ENCODE results near the gene RPL22.
A peak's percentile ranks its signal among the peaks of the same experiment; 100 is the strongest.

RPL22 gene

GRCh38 chr1:6199298-6200187 is at the start of gene RPL22:
Gene RPL22, minus strand, starts transcription at chr1:6199595. Its CDS starts 22 bp downstream, at chr1:6199573.
- DNase-seq, result peak; percentile 97
- H3K4me3 Mint-ChIP-seq, result peak within 1 kb of the TSS; percentile 93
- H3K27me3 Mint-ChIP-seq, result no peaks in the 10 kb centered on the region
- H3K9me3 Mint-ChIP-seq, result no peaks in the 10 kb centered on the region
- peak within 1 kb of the TSS; percentile 95 for H3K27ac Mint-ChIP-seq
- H3K4me1 Mint-ChIP-seq, result peaks cover 45% of the 10 kb centered on the region
- ATAC-seq, result peak; percentile 96
- peaks cover 33% of the 10 kb centered on the region for H3K36me3 Mint-ChIP-seq (ENCODE audit: low read depth)

- ATAC-seq (no peak), DNase-seq (no peak)
- Mint-ChIP-seq H3K4me3 (no peak overlapping the region), H3K9me3 (no peaks in the 10 kb centered on the region), H3K27me3 (peaks cover 51% of the 10 kb centered on the region), H3K4me1 (peaks cover 11% of the 10 kb centered on the region), H3K36me3 (ENCODE audit: low read depth) (no peaks in the 10 kb centered on the region), H3K27ac (no peak overlapping the region)
Observed at GRCh38 chr1:6248161-6248776, 48.9 kb upstream of the RPL22 start.

DNA sequence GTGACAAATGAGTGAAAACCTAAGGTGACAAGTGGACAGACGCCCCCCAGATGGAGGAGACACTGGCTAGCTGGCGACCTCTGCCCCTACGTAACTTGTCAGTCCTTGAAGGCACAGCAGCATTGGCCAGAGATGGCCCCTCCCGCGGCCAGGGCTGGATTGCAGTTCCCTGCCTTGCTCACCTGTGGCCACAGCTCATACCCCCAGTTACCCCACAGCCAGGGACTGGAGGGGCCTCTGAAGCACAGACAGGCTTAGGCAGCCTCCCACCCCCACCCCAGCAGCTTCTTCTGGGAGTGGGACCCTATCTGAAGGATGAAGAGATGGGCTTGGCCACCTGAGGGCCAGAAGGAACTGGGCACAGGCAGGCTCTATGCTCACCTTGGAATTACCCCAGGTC is 48.3 kb upstream of the RPL22 start:
- no peaks in the 10 kb centered on the region for H3K9me3 Mint-ChIP-seq
- no peak overlapping the region for H3K27ac Mint-ChIP-seq
- DNase-seq (no peak), ATAC-seq (no peak)
- H3K4me1 Mint-ChIP-seq, result peaks cover 11% of the 10 kb centered on the region
- H3K4me3 Mint-ChIP-seq, result no peak overlapping the region
- H3K27me3 Mint-ChIP-seq, result peaks cover 57% of the 10 kb centered on the region
- no peaks in the 10 kb centered on the region for H3K36me3 Mint-ChIP-seq (ENCODE audit: low read depth)

GRCh38 chr1:6246497-6247467 is 47.4 kb upstream of the RPL22 start:
- no peaks in the 10 kb centered on the region for H3K9me3 Mint-ChIP-seq

GRCh38 chr1:6245869-6246496 is 46.6 kb upstream of the RPL22 start:
- Mint-ChIP-seq H3K9me3 (no peaks in the 10 kb centered on the region), H3K36me3 (ENCODE audit: low read depth) (no peaks in the 10 kb centered on the region), H3K27ac (no peak overlapping the region), H3K27me3 (peaks cover 64% of the 10 kb centered on the region), H3K4me3 (no peak overlapping the region), H3K4me1 (peaks cover 16% of the 10 kb centered on the region)
- DNase-seq (peak; percentile 73), ATAC-seq (no peak)

More at GRCh38 chr1:6246497-6247467, 47.4 kb upstream of the RPL22 start:
- H3K36me3 Mint-ChIP-seq (ENCODE audit: low read depth), result no peaks in the 10 kb centered on the region
- H3K4me3 Mint-ChIP-seq, result no peak overlapping the region
- ATAC-seq (peak; percentile 45), DNase-seq (peak; percentile 85)
- H3K27me3 Mint-ChIP-seq, result peaks cover 59% of the 10 kb centered on the region
- H3K27ac Mint-ChIP-seq, result no peak overlapping the region
- peaks cover 11% of the 10 kb centered on the region for H3K4me1 Mint-ChIP-seq

GRCh38 chr1:6245086-6245868 is 45.9 kb upstream of the RPL22 start:
- peak; percentile 72 for ATAC-seq
- Mint-ChIP-seq H3K27ac (no peak overlapping the region), H3K4me3 (no peak overlapping the region), H3K27me3 (peaks cover 69% of the 10 kb centered on the region), H3K9me3 (no peaks in the 10 kb centered on the region), H3K4me1 (peaks cover 16% of the 10 kb centered on the region), H3K36me3 (ENCODE audit: low read depth) (no peaks in the 10 kb centered on the region)
- peak; percentile 86 for DNase-seq

- Mint-ChIP-seq H3K27ac (no peak overlapping the region), H3K36me3 (ENCODE audit: low read depth) (no peaks in the 10 kb centered on the region), H3K9me3 (no peaks in the 10 kb centered on the region), H3K27me3 (peaks cover 72% of the 10 kb centered on the region), H3K4me3 (no peak overlapping the region), H3K4me1 (peaks cover 16% of the 10 kb centered on the region)
- DNase-seq, result no peak
- ATAC-seq, result no peak
Observed at GRCh38 chr1:6244401-6245049, 45.1 kb upstream of the RPL22 start.

DNA sequence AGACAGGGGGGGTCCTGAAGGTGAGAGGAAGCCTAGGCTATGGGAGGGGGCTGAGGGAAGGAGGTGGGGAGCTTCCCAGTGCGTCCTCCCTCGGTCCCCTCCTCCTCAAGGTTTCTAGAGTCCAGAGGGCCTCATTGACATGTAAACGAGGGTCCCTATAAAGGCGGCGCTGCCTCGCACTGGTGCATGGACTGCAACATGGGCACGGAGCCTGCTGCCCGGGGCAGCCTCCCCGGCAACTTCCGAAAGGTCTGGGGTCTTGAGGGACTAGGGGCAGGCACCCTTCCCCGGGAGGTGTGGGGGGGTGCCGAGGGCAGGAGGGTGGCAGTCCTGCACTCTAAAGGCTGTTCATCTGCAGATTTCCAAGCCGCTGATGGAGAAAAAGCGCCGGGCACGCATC is 44.6 kb upstream of the RPL22 start, which contains the start of gene HES3:
TSS of gene HES3 (plus strand) at position 187 of the 400 bp plus-strand sequence. CDS start at position 374, 187 bp downstream.
- Mint-ChIP-seq H3K4me1 (peaks cover 16% of the 10 kb centered on the region), H3K27ac (no peak within 1 kb of the TSS), H3K9me3 (no peaks in the 10 kb centered on the region), H3K36me3 (ENCODE audit: low read depth) (no peaks in the 10 kb centered on the region), H3K4me3 (no peak within 1 kb of the TSS), H3K27me3 (peaks cover 77% of the 10 kb centered on the region)
- ATAC-seq (no peak), DNase-seq (no peak)

DNA sequence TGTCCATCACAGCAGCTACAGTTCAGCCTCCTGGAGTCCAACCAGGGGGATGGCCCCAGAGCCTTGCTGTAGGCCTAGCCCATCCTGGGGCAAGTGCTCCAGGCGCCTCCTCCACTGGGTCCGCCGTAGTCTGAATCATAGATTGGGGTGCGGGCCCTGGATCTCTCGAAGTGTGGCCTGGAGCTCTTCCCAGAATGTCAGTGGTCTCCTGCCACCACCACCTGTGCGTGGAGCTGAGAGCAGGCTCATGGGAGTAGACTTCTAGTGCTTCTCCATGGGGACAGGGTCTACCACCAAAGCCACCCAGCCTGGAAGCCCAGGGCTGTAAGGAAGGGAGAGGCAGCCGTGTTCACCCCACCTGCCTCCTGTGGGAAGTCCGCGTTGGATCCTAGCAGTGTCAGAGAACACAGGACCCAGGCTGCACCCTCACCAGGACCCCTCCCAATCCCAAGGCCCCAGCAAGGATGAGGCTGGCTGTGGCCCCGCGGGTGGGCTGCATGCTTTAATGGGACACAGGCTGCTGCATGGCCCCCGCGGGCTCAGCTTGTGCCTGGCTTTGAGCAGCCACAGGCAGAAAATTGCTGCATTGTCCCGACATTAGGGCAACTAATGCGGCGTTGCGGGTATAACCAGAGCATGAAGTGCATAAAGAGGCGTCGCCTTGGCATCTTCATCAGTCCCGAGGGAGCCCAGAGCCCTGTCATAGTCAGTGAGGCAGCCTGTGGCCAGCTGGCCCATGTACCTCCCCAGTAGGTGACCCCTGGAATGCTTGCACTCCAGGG is 43.8 kb upstream of the RPL22 start:
- Mint-ChIP-seq H3K36me3 (ENCODE audit: low read depth) (no peaks in the 10 kb centered on the region), H3K27ac (no peak overlapping the region), H3K4me1 (peaks cover 16% of the 10 kb centered on the region), H3K4me3 (no peak overlapping the region), H3K27me3 (peaks cover 77% of the 10 kb centered on the region), H3K9me3 (no peaks in the 10 kb centered on the region)
- DNase-seq (no peak), ATAC-seq (no peak)

- Mint-ChIP-seq H3K27ac (no peak overlapping the region), H3K27me3 (peaks cover 71% of the 10 kb centered on the region), H3K36me3 (ENCODE audit: low read depth) (no peaks in the 10 kb centered on the region), H3K4me3 (no peak overlapping the region), H3K9me3 (no peaks in the 10 kb centered on the region), H3K4me1 (peaks cover 16% of the 10 kb centered on the region)
- ATAC-seq, result no peak
- no peak for DNase-seq
Observed at GRCh38 chr1:6241887-6242740, 42.7 kb upstream of the RPL22 start.

GRCh38 chr1:6241107-6241886 is 41.9 kb upstream of the RPL22 start:
- ATAC-seq, result no peak
- Mint-ChIP-seq H3K4me3 (no peak overlapping the region), H3K4me1 (peaks cover 10% of the 10 kb centered on the region), H3K27me3 (peaks cover 64% of the 10 kb centered on the region), H3K36me3 (ENCODE audit: low read depth) (no peaks in the 10 kb centered on the region), H3K27ac (no peak overlapping the region), H3K9me3 (no peaks in the 10 kb centered on the region)
- no peak for DNase-seq
